Hepatocyte (in vitro differentiated cells): Measurements from ENCODE around the gene XRRA1. TPM values are rescaled to one million over a fixed set of nuclear protein-coding genes. Genes with fewer than 3 reads are reported as not detected.

Source experiments
- DNase-seq: peaks from one replicate; pipeline ENCODE4 v3.0.0-alpha.2; 2016; ENCODE audit warnings: low spot score
- H2AFZ ChIP-seq: fragments of 200-600 bp; sonication (generic); 2 replicates; pipeline ENCODE4 v1.6.0; 2016; ENCODE audit warnings: antibody characterized with exemption, mild to moderate bottlenecking
- H3K27ac ChIP-seq: fragments of 200-600 bp; sonication (generic); 2 replicates; pipeline ENCODE4 v1.5.1; 2016; ENCODE audit warnings: mild to moderate bottlenecking
- H3K27me3 ChIP-seq: fragments of 200-600 bp; sonication (generic); 2 replicates; pipeline ENCODE4 v1.6.1; 2016
- H3K36me3 ChIP-seq: fragments of 200-600 bp; sonication (generic); replicated peaks from 2 replicates; pipeline ENCODE4 v1.5.1; 2016; ENCODE audit warnings: low read depth; ENCODE audit not compliant: insufficient read depth
- H3K4me1 ChIP-seq: fragments of 200-600 bp; sonication (generic); 2 replicates; pipeline ENCODE4 v1.5.1; 2016; ENCODE audit warnings: mild to moderate bottlenecking, moderate library complexity; ENCODE audit not compliant: insufficient read depth
- H3K4me2 ChIP-seq: fragments of 200-600 bp; sonication (generic); 2 replicates; pipeline ENCODE4 v1.6.0; 2016
- H3K4me3 ChIP-seq: fragments of 200-600 bp; sonication (generic); 2 replicates; pipeline ENCODE4 v1.5.1; 2016; ENCODE audit warnings: mild to moderate bottlenecking
- H3K79me2 ChIP-seq: fragments of 200-600 bp; sonication (generic); 2 replicates; pipeline ENCODE4 v1.6.0; 2017; ENCODE audit warnings: mild to moderate bottlenecking
- H3K9me2 ChIP-seq: fragments of 200-600 bp; sonication (generic); replicated peaks from 2 replicates; pipeline ENCODE4 v1.6.0; 2017; ENCODE audit warnings: mild to moderate bottlenecking; ENCODE audit not compliant: insufficient read depth
- H3K9me3 ChIP-seq: fragments of 200-600 bp; sonication (generic); 2 replicates; pipeline ENCODE4 v1.5.1; 2016; ENCODE audit warnings: low read depth, mild to moderate bottlenecking
- H4K20me1 ChIP-seq: fragments of 200-600 bp; sonication (generic); 2 replicates; pipeline ENCODE4 v1.6.0; 2016; ENCODE audit warnings: mild to moderate bottlenecking; ENCODE audit not compliant: insufficient read depth, poor library complexity, severe bottlenecking
- EZH2 ChIP-seq: fragments of 200-600 bp; sonication (generic); IDR thresholded peaks from 2 replicates; pipeline ENCODE4 v1.6.1; 2016; ENCODE audit warnings: antibody characterized with exemption, mild to moderate bottlenecking, borderline replicate concordance
- EZH2phosphoT487 ChIP-seq: fragments of 200-600 bp; sonication (generic); IDR thresholded peaks from one replicate; pipeline ENCODE4 v1.6.1; 2018; ENCODE audit warnings: antibody characterized with exemption, mild to moderate bottlenecking, low read depth, moderate library complexity; ENCODE audit not compliant: unreplicated experiment, severe bottlenecking
- WGBS: methylation state at CpG from one replicate; pipeline ENCODE4 v1.1.6; 2016; ENCODE audit warnings: low lambda C conversion rate; ENCODE audit errors: missing lambda C conversion rate; 5-methylcytosine and 5-hydroxymethylcytosine counted together
- polyA plus RNA-seq: library from polyadenylated mRNA; unstranded; fragments of >200 nt; fragmentation: Nextera tagmentation; extraction: Ambion mirVana; gene quantifications from 2 replicates; pipeline ENCODE4 v1.2.1, GENCODE V29; 2016
- total RNA-seq: library from RNA; depleted of rRNA; stranded (reverse); fragments of >200 nt; gene quantifications from 2 replicates; pipeline ENCODE4 v1.2.3, GENCODE V29; 2014
- TF ChIP-seq, protein P1 (sequence below): fragments of 200-600 bp; sonication (generic); IDR thresholded peaks from 2 replicates; pipeline ENCODE4 v1.5.1; 2016; ENCODE audit warnings: antibody characterized with exemption, mild to moderate bottlenecking; ENCODE audit not compliant: poor library complexity

The XRRA1 gene
- total and polyA plus RNA-seq, 2 experiments from 2014 or later: 4.9 to 7.3 TPM

DNA sequence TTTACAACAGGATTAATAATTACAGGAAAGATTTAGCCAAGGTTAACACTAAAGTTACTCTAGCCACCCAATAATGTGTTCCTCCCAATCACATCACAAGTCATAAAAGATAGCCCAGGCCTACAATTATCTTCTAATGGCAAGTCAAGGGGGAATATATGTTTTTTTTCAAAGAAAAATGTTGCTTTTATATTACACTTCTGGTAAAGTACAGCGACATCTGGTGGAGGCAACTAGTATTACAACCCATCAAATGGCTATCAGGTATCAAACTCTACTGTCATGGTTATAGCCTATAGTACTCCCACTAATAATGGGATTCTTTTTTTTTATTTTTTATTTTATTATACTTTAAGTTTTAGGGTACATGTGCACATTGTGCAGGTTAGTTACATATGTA lies 71.8 kb downstream of the XRRA1 start:
- H3K36me3 ChIP-seq: no peaks in the 10 kb centered on the region
- no peaks in the 10 kb centered on the region for H3K4me1 ChIP-seq
- H3K27me3 ChIP-seq: no peaks in the 10 kb centered on the region
- WGBS: 76% methylated on average over 1 of the region's 1 CpG
- no peaks in the 10 kb centered on the region for H3K79me2 ChIP-seq
- no peaks in the 10 kb centered on the region for H3K9me3 ChIP-seq
- H3K9me2 ChIP-seq: no peaks in the 10 kb centered on the region
- no peak for DNase-seq
- H3K4me3 ChIP-seq: no peak overlapping the region
- no peak overlapping the region for H3K4me2 ChIP-seq
- no peak overlapping the region for H2AFZ ChIP-seq
- TF ChIP-seq EZH2phosphoT487: no peak
- TF ChIP-seq, protein P1, sequence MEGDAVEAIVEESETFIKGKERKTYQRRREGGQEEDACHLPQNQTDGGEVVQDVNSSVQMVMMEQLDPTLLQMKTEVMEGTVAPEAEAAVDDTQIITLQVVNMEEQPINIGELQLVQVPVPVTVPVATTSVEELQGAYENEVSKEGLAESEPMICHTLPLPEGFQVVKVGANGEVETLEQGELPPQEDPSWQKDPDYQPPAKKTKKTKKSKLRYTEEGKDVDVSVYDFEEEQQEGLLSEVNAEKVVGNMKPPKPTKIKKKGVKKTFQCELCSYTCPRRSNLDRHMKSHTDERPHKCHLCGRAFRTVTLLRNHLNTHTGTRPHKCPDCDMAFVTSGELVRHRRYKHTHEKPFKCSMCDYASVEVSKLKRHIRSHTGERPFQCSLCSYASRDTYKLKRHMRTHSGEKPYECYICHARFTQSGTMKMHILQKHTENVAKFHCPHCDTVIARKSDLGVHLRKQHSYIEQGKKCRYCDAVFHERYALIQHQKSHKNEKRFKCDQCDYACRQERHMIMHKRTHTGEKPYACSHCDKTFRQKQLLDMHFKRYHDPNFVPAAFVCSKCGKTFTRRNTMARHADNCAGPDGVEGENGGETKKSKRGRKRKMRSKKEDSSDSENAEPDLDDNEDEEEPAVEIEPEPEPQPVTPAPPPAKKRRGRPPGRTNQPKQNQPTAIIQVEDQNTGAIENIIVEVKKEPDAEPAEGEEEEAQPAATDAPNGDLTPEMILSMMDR: peak; percentile 33
- H4K20me1 ChIP-seq: no peaks in the 10 kb centered on the region
- no peak overlapping the region for H3K27ac ChIP-seq

DNA sequence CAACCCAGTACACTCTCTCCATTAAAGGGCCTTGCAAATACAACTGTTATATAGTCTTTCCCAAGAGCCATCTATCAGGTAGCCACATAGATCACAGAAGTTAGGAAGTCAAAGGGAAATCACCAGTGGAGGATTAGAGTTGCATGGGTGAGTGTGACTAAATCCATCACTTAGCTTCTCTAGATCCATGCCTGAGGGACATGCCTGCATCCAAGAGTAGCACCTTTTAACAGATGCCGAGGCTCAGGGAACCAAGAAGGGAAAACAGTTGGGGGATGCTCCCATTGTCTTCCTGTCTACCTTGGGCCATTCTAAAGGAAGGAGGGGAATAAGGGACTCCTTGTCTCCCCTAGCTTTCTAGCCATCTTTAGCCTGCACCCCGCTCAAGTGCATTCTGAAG lies 77.9 kb downstream of the XRRA1 start:
- no peak for DNase-seq
- Histone ChIP-seq H3K9me3 (peaks cover 38% of the 10 kb centered on the region), H2AFZ (no peak overlapping the region), H3K4me3 (no peak overlapping the region), H4K20me1 (no peaks in the 10 kb centered on the region), H3K79me2 (no peaks in the 10 kb centered on the region), H3K36me3 (no peaks in the 10 kb centered on the region), H3K9me2 (no peaks in the 10 kb centered on the region), H3K4me1 (no peaks in the 10 kb centered on the region), H3K4me2 (no peak overlapping the region), H3K27me3 (no peaks in the 10 kb centered on the region), H3K27ac (no peak overlapping the region)
- WGBS: 95% methylated on average over 2 of the region's 2 CpGs
- no peak for TF ChIP-seq EZH2
- TF ChIP-seq, protein P1: no peak
- TF ChIP-seq EZH2phosphoT487: no peak

DNA sequence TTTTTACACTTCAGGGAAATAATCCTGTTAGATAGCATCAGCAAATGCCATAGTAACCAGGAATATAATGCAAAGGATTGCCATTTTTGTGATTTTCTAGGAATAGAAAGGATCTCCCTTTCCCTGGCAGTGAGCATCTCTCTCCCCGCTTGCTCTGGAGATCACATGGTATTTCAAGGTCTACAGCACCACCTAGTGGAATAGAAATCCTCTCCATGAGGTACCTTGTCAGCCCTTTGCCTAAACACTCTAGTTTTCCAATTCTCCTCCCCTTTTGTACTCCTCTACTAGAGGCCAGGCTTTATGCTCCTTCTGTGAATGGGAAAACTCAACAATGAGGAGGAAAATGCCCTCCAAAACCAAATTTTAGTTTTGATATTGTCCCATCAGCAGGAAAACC lies 78.4 kb downstream of the XRRA1 start:
- H3K4me3 ChIP-seq: no peak overlapping the region
- DNase-seq: no peak
- no peaks in the 10 kb centered on the region for H3K36me3 ChIP-seq
- no peaks in the 10 kb centered on the region for H3K9me2 ChIP-seq
- no peak for TF ChIP-seq EZH2phosphoT487
- no peak for TF ChIP-seq EZH2
- TF ChIP-seq, protein P1: no peak
- no peaks in the 10 kb centered on the region for H4K20me1 ChIP-seq
- no peak overlapping the region for H3K4me2 ChIP-seq
- H3K27me3 ChIP-seq: no peaks in the 10 kb centered on the region
- peaks cover 44% of the 10 kb centered on the region for H3K9me3 ChIP-seq
- no peak overlapping the region for H2AFZ ChIP-seq
- H3K4me1 ChIP-seq: no peaks in the 10 kb centered on the region
- no peak overlapping the region for H3K27ac ChIP-seq
- 86% methylated on average over 1 of the region's 1 CpG for WGBS
- H3K79me2 ChIP-seq: no peaks in the 10 kb centered on the region

DNA sequence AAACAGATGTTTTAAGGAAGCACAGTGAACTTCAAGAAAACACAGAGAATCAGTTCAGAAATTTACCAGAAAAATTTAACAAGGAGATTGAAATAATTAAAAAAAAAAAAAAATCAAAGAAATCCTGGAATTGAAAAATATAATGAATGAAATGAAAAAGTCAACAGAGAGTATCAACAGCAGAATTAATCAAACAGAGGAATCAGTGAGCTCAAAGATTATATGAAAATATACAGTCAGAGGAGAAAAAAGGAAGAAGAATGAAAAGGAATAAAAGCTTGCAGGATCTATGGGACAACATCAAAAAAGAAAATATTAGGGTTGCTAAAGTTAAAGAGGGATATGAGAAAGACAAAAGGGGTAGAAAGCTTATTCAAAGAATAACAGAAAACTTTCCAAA lies 82.3 kb downstream of the XRRA1 start:
- H3K27me3 ChIP-seq: no peaks in the 10 kb centered on the region
- H4K20me1 ChIP-seq: no peaks in the 10 kb centered on the region
- no peak overlapping the region for H2AFZ ChIP-seq
- H3K9me2 ChIP-seq: no peaks in the 10 kb centered on the region
- no peak for DNase-seq
- H3K27ac ChIP-seq: no peak overlapping the region
- H3K79me2 ChIP-seq: no peaks in the 10 kb centered on the region
- no peaks in the 10 kb centered on the region for H3K4me1 ChIP-seq
- TF ChIP-seq, protein P1: no peak
- TF ChIP-seq EZH2 (no peak), EZH2phosphoT487 (no peak)
- H3K4me3 ChIP-seq: no peak overlapping the region
- H3K36me3 ChIP-seq: no peaks in the 10 kb centered on the region
- H3K4me2 ChIP-seq: no peak overlapping the region
- peaks cover 41% of the 10 kb centered on the region for H3K9me3 ChIP-seq
